ENCODE results near the gene PROK1.

Gene PROK1

DNA sequence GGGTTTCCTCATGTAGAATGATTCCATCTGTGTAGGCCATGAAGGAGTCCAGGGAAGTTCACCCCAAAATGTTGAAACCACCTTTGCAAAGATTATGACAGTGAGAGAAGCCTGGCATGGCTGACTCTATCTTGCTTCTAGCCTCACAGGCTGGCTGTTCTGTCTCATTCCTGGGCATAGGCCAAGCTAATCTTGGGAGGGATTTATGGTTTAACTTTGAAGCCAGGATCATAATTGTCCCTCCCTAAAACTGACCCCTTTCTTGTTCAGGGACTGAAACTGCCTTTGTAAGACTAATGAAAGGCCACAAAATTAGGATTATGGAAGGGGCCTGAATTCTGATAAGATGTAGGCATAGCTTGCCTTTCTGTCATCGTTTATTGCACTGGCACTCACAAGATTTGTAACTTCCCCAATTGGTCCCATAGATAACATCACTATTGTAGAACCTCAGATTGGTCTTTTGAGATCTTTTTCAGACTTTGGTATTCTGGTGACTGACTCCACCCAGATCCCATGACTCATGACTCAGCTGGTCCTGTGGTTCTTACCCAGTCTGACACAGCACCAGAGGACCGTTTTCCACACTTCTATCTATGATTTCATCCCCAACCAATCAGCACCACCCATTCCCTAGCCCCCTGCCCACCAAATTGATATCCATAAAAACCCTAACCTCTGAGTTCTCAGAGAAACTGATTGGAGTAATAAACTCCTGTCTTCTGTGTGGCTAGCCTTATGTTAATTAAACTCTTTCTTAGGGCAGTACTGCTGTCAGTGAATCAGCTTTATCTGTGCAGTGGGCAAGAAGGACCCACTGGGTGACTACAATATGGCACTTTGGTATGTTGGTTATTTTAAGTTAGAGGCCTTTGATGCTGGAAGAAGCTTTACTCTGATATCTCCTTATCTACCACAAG lies 29.8 kb upstream of the PROK1 start:
- Histone ChIP-seq H2BK15ac (ENCODE audit: low read length) (no peak overlapping the region), H2AK5ac (ENCODE audit: low read depth, low read length) (no peak overlapping the region), H3K36me3 (replicated peaks in 1 of 2; ENCODE audit: control insufficient read depth in 2 of 2, insufficient read depth in 2 of 2, low read length in 2 of 2) (peaks cover 0 to 1% of the 10 kb centered on the region in 2 donors), H3K4me3 (ENCODE audit: low read length in 2 of 2) (no peak overlapping the region), H4K91ac (ENCODE audit: low read depth, low read length, poor library complexity) (no peak overlapping the region), H3K18ac (ENCODE audit: low read length) (no peak overlapping the region), H3K27ac (replicated peaks; ENCODE audit: low read length) (no peak overlapping the region), H3K4ac (ENCODE audit: low read length) (no peak overlapping the region), H3K79me1 (ENCODE audit: low read depth, low read length) (no peaks in the 10 kb centered on the region), H2BK120ac (ENCODE audit: low read depth, low read length) (no peak overlapping the region), H3K4me1 (ENCODE audit: control insufficient read depth in 2 of 2, insufficient read depth in 1 of 2, low read depth in 1 of 2, low read length in 2 of 2) (no peaks in the 10 kb centered on the region), H3K9ac (ENCODE audit: low read depth, low read length, poor library complexity) (no peak overlapping the region), H2AFZ (ENCODE audit: low read length) (no peak overlapping the region), H3K4me2 (ENCODE audit: insufficient read depth, low read length, poor library complexity, severe bottlenecking) (no peak overlapping the region), H3K27me3 (ENCODE audit: control insufficient read depth in 3 of 3, insufficient read depth in 3 of 3, low read depth in 1 of 3, low read length in 3 of 3) (peaks cover 0 to 18% (median 0%) of the 10 kb centered on the region in 3 experiments), H3K9me3 (replicated peaks in 1 of 2; ENCODE audit: control insufficient read depth in 2 of 2, insufficient read depth in 1 of 2, low read depth in 1 of 2, low read length in 2 of 2) (no peaks in the 10 kb centered on the region), H2BK5ac (ENCODE audit: low read length) (no peak overlapping the region), H4K8ac (ENCODE audit: low read depth, low read length) (no peak overlapping the region), H2BK12ac (ENCODE audit: low read length) (no peak overlapping the region), H3K14ac (ENCODE audit: low read length) (no peak overlapping the region), H3K23ac (ENCODE audit: low read depth, low read length, poor library complexity) (no peak overlapping the region)
- WGBS, 2 donors (ENCODE audit: extremely low coverage in 2 of 2, insufficient read length in 2 of 2, insufficient replicate concordance in 1 of 2), result no CpG with 5 or more reads among the region's 2 CpGs
- no peak for DNase-seq (ENCODE audit: low spot score)

DNA sequence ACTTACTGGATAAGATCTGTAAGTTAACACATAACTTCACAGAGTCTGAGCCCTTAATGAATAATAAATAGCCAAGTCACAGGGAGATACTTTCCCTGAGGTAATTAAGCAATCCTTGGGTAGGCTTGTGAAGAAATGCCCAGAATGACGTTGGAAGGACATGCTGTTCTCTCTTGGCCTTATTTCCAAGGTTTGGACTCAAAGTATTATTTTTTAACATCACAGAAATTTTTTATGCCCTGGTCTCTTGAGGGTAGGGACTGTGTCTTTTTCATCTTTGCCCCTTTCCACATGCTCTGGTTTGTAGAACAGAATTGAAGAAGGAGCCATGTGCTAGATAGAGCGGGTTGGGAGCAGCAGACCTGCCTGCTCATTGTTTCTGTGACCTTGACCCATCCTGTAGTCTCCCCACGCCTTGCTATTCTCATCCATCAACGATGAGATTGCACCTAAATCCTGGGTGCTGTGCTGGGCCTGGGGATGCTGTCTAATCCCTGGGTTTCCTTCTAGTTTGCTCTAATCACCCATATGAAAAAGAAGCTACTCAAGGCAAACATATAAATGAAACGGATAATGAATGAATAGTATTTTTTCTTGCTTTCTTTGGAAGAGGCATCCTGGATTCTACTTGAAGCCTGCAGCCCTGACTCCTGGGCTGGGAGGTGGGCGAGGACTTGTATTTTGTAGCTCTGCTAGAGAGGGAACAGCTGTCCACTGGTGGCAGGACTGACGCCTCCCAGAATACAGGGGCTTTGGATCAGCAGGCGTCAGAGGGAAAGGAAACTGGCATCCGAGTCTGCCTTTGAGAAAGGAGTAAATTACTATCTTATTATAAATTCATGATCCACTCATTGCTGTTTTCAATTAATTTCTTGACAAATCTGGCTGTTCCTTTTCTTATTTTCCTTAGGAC lies 26.0 kb upstream of the PROK1 start:
- H3K9ac ChIP-seq (ENCODE audit: low read depth, low read length, poor library complexity), result peak overlapping the region; percentile 47
- no peak overlapping the region for H2AK5ac ChIP-seq (ENCODE audit: low read depth, low read length)
- no peak overlapping the region for H3K23ac ChIP-seq (ENCODE audit: low read depth, low read length, poor library complexity)
- H3K18ac ChIP-seq (ENCODE audit: low read length), result no peak overlapping the region
- no peak overlapping the region for H3K27ac ChIP-seq (replicated peaks; ENCODE audit: low read length)
- no peak overlapping the region for H2AFZ ChIP-seq (ENCODE audit: low read length)
- H3K14ac ChIP-seq (ENCODE audit: low read length), result no peak overlapping the region
- no peak overlapping the region for H3K4me2 ChIP-seq (ENCODE audit: insufficient read depth, low read length, poor library complexity, severe bottlenecking)
- no CpG with 5 or more reads among the region's 9 CpGs for WGBS, 2 donors (ENCODE audit: extremely low coverage in 2 of 2, insufficient read length in 2 of 2, insufficient replicate concordance in 1 of 2)
- DNase-seq (ENCODE audit: low spot score), result no peak
- no peaks in the 10 kb centered on the region for H3K79me1 ChIP-seq (ENCODE audit: low read depth, low read length)
- H3K36me3 ChIP-seq (replicated peaks in 1 of 2; ENCODE audit: control insufficient read depth in 2 of 2, insufficient read depth in 2 of 2, low read length in 2 of 2), result peaks cover 0 to 1% of the 10 kb centered on the region in 2 donors
- no peak overlapping the region for H2BK12ac ChIP-seq (ENCODE audit: low read length)
- H2BK5ac ChIP-seq (ENCODE audit: low read length), result no peak overlapping the region
- no peak overlapping the region for H3K4me3 ChIP-seq (ENCODE audit: low read length in 2 of 2)
- peaks cover 0 to 39% (median 0%) of the 10 kb centered on the region in 3 experiments for H3K27me3 ChIP-seq (ENCODE audit: control insufficient read depth in 3 of 3, insufficient read depth in 3 of 3, low read depth in 1 of 3, low read length in 3 of 3)
- no peak overlapping the region for H4K8ac ChIP-seq (ENCODE audit: low read depth, low read length)
- H3K4ac ChIP-seq (ENCODE audit: low read length), result no peak overlapping the region
- no peak overlapping the region for H2BK15ac ChIP-seq (ENCODE audit: low read length)
- H3K4me1 ChIP-seq (ENCODE audit: control insufficient read depth in 2 of 2, insufficient read depth in 1 of 2, low read depth in 1 of 2, low read length in 2 of 2), result no peaks in the 10 kb centered on the region
- no peak overlapping the region for H4K91ac ChIP-seq (ENCODE audit: low read depth, low read length, poor library complexity)
- no peaks in the 10 kb centered on the region for H3K9me3 ChIP-seq (replicated peaks in 1 of 2; ENCODE audit: control insufficient read depth in 2 of 2, insufficient read depth in 1 of 2, low read depth in 1 of 2, low read length in 2 of 2)
- H2BK120ac ChIP-seq (ENCODE audit: low read depth, low read length), result no peak overlapping the region

DNA sequence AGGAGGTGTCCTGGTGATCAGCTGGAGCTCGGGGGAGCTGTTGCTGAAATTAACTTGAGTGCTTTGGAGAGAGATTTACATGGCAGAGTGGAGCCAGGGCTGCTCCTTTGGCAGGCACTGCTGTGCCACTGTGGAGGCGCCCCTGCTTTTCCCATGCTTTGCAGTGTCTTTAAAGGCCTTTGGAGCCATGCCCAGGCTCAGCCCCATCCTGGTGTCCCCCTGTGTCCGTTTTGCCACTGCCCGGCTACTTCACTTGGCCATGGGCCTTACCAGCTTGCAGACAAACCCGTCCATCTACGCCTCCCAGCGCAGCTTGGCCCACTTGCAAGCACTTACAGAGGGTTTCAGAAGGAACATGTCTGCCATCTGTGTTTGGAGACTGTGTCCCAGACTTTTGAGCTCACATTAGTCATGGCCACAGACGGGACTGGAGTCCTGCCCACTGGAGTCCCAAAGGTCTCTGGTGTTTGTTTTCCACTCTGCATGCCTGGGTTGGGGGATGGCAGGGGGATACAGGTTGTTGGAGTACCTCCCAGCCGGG lies 25.3 kb upstream of the PROK1 start:
- no peak overlapping the region for H3K4ac ChIP-seq (ENCODE audit: low read length)
- no peak overlapping the region for H3K14ac ChIP-seq (ENCODE audit: low read length)
- H3K9ac ChIP-seq (ENCODE audit: low read depth, low read length, poor library complexity), result no peak overlapping the region
- H4K91ac ChIP-seq (ENCODE audit: low read depth, low read length, poor library complexity), result no peak overlapping the region
- H2BK12ac ChIP-seq (ENCODE audit: low read length), result no peak overlapping the region
- H3K18ac ChIP-seq (ENCODE audit: low read length), result peak overlapping the region; percentile 14
- no peak overlapping the region for H2BK5ac ChIP-seq (ENCODE audit: low read length)
- no peaks in the 10 kb centered on the region for H3K4me1 ChIP-seq (ENCODE audit: control insufficient read depth in 2 of 2, insufficient read depth in 1 of 2, low read depth in 1 of 2, low read length in 2 of 2)
- no CpG with 5 or more reads among the region's 9 CpGs for WGBS, 2 donors (ENCODE audit: extremely low coverage in 2 of 2, insufficient read length in 2 of 2, insufficient replicate concordance in 1 of 2)
- H3K36me3 ChIP-seq (replicated peaks in 1 of 2; ENCODE audit: control insufficient read depth in 2 of 2, insufficient read depth in 2 of 2, low read length in 2 of 2), result no peaks in the 10 kb centered on the region
- H2AFZ ChIP-seq (ENCODE audit: low read length), result no peak overlapping the region
- H3K27ac ChIP-seq (replicated peaks; ENCODE audit: low read length), result no peak overlapping the region
- H3K27me3 ChIP-seq (ENCODE audit: control insufficient read depth in 3 of 3, insufficient read depth in 3 of 3, low read depth in 1 of 3, low read length in 3 of 3), result peaks cover 0 to 39% (median 0%) of the 10 kb centered on the region in 3 experiments
- no peaks in the 10 kb centered on the region for H3K79me1 ChIP-seq (ENCODE audit: low read depth, low read length)
- DNase-seq (ENCODE audit: low spot score), result no peak
- H2BK120ac ChIP-seq (ENCODE audit: low read depth, low read length), result no peak overlapping the region
- no peak overlapping the region for H3K23ac ChIP-seq (ENCODE audit: low read depth, low read length, poor library complexity)
- no peaks in the 10 kb centered on the region for H3K9me3 ChIP-seq (replicated peaks in 1 of 2; ENCODE audit: control insufficient read depth in 2 of 2, insufficient read depth in 1 of 2, low read depth in 1 of 2, low read length in 2 of 2)
- no peak overlapping the region for H3K4me3 ChIP-seq (ENCODE audit: low read length in 2 of 2)
- no peak overlapping the region for H2BK15ac ChIP-seq (ENCODE audit: low read length)
- no peak overlapping the region for H3K4me2 ChIP-seq (ENCODE audit: insufficient read depth, low read length, poor library complexity, severe bottlenecking)
- no peak overlapping the region for H4K8ac ChIP-seq (ENCODE audit: low read depth, low read length)
- no peak overlapping the region for H2AK5ac ChIP-seq (ENCODE audit: low read depth, low read length)

Measured in neuronal stem cell (in vitro differentiated cells).